Stimulated activated CD8-positive, alpha-beta memory T cell treated with anti-CD3 and anti-CD28 coated beads, Interleukin-2, amount 100 ng/mL, for 1 hour (primary cell): ENCODE data around the gene PFN1.

Experiments
- DNase-seq, 2 donors: peaks; one replicate each; pipeline ENCODE4 v3.0.0-alpha.2; 2020; ENCODE audit warnings: low read depth in 2 of 2

PFN1 gene

GRCh38 chr17:4967539-4968485 lies 19.5 kb upstream of the PFN1 start, which contains the start of gene SPAG7:
Gene SPAG7, minus strand, starts transcription at chr17:4967817. Its CDS starts 13 bp downstream, at chr17:4967804.
- peak; percentile 83 to 87 for DNase-seq

- peak; percentile 87 to 89 for DNase-seq
Measured at GRCh38 chr17:4966844-4967538, 18.7 kb upstream of the PFN1 start.

- DNase-seq: no peak
Measured at GRCh38 chr17:4965311-4965986, 17.1 kb upstream of the PFN1 start.

DNA sequence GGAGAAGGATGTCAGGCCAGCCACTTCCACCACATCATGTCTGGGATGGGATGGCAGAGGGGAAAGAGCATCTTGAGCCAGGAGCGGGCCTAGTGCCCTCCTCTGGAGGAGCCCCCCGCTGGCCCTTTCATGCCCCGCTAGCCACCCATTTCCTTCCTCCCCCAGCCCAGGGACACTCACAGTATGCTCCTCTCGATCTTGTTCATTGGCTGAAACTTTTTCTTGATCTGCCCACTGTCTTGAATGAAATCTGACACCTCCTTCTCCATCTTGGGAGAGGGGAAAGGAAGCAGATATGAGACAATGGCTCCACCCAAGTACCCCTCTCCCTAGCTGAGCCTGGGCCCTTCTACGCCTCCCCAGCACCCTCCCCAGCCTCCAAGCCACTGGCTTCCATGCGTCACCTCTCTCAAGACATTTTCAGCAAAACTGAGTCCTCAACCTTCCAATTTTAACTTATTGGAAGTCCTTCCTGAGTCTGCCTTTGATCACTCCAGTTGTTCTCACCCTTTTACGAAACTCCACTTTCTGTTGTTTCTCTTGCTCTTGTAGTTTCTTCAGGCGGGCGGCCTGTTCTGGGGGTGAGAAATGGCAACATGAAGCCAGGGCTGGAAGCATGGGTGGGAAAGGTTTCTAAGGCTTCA lies 12.1 kb upstream of the PFN1 start:
- DNase-seq: no peak

- no peak for DNase-seq
Measured at GRCh38 chr17:4959261-4959965, 11.1 kb upstream of the PFN1 start.

GRCh38 chr17:4958102-4958501 lies 9.8 kb upstream of the PFN1 start:
- DNase-seq: no peak

GRCh38 chr17:4956493-4957061 lies 8.2 kb upstream of the PFN1 start:
- peak in 1 of 2 donors; percentile 30 for DNase-seq

- no peak for DNase-seq
Measured at GRCh38 chr17:4955091-4955490, 6.8 kb upstream of the PFN1 start.

- no peak for DNase-seq
Measured at GRCh38 chr17:4953451-4953961, 5.2 kb upstream of the PFN1 start.

DNA sequence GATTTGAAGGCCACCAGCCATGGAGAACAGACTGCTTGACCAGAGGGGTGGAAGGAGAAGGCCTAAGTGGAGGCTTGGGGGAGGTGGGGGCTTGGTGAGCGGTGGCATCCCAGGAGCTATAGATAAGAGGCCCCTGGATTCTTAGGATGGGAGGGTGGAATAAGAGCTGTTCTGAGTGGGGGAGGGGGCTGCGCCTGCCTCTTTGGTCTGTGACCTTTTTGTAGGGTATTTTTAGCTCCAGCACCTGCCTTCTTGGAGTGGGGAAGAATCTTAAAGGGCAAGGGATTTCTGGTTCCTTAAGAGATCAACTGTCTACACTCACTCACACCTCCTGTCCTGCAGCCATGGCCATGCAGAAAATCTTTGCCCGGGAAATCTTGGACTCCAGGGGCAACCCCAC lies 3.2 kb upstream of the PFN1 start:
- DNase-seq: no peak

DNA sequence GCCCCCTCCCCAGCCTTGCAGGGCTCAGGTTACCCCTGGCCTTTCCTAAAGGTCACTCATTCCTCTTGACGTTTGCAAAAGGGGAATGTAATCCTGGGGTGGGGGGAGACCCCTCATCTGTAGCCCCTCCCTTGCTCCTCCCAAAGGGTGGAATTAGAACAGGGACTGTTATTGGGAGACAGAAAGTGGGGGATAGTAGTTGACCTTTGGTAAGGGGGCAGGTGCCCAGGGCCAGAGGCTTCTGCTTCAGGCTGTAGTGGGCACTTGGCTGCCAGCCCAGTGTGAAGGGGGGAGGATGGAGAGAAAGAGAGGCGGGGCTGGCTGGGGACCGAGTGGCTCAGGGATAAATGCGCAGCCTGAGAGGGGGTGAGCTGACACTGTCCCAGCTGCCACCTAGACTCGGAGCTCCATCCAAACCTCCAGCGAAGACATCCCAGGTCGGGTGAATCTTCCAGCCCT lies 2.4 kb upstream of the PFN1 start, which contains the start of gene ENO3:
Gene ENO3, plus strand, starts transcription at position 374 of the 459 bp plus-strand sequence. CDS start 711 bp downstream, outside the sequence.
- DNase-seq: no peak

GRCh38 chr17:4950075-4950745 lies 1.9 kb upstream of the PFN1 start:
- DNase-seq: no peak

DNA sequence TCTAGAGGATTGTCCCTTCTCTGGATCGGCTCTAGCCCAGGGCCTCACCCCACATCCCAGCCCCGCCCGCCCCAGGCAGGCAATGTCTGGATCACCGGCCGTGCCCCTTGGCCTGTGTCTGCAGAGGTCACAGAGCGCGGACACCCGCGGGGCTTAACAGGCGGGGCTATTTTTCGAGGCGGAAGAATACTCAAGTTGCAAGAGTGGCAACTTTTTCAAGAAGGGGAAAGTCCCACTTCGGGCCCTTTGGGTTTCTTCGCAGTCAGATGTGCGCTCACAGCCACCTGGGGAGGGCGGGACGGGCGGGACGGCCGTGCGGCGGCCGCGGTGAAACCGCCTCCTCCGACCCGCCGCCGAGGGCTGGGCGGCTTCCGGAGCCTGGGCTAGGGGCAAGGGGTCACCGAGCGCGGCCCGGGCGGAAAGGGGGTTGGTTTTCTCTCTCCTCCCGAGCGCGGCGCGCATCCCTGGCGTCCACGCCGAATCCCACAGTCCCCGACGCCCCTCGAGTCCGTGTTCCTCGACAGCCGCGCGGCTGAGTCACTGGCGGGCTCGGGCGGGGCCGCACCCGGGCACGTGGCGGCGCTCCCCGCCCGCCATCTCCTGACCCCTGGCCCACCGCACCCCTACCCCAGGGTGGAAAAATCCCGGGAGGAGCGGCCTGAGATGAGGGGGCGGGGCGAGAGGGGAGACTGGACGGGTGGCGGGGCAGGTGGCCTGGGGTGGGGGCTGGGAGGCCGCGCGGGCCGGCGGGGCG lies 1.2 kb upstream of the PFN1 start:
- DNase-seq: peak in 1 of 2 donors; percentile 54

- peak in 1 of 2 donors; percentile 39 for DNase-seq
Measured at GRCh38 chr17:4948931-4949320, 596 bp upstream of the PFN1 start.

DNA sequence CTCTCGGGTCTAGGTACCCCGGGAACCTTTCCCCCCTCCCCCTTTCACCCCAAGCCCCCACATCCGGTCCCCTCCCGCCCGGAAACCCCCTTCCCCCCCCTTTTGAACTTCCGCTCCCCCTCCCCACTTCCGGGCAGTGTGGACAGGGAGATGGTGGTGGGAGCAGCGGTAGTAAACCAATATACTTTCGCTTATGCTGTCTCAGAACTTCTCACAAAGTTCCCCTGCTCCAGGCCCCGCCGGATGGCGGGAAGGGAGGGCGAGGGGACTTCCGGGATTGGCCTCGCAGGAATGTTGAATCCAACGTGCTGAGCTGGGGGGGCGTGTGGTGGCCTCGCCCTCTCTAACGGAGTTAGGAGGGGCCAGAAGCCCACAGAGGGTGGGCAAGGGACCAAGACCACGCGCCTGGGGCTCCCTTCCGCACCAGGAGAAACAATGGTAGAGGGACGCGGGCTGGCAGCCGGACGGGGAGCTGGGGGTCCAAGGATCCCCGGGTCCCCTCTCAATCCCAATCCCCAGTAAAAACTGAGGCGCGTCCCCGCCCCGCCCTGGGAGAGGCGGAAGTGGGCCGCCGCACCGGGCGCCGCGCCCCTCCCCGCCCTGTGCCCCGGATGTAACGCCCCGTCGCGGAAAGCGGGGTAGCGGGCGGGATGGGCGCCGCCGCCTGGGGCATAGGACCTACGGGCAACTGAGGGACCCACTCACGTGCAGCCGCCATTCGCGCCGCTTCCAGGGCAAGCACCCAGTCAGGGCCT lies 742 bp downstream of the PFN1 start:
- peak in 1 of 2 donors; percentile 51 for DNase-seq

DNA sequence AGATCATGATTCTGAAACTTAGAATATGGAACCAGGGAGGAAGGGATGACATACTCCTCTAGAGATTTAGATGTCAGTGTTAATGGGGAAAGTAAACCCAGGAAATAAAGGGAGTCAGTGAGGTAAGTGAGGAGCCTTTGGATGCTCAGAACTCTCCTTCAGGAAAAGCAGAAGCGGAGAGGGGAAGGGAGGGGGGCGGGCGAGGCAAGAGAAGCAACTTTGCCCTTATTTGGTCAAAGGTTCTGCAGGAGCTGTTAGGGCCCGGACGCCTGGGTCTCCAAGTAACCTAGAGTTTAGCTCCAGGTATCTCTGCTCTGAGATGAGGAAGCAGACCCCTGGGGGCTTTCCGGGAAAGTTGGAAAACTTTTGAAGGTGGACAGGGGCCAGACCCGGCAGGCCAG lies 1.3 kb downstream of the PFN1 start:
- DNase-seq: no peak

GRCh38 chr17:4946312-4946976 lies 1.9 kb downstream of the PFN1 start:
- DNase-seq: no peak

- no peak for DNase-seq
Measured at GRCh38 chr17:4945944-4946280, 2.4 kb downstream of the PFN1 start.
